Activated T-helper 17 cell treated with anti-CD3 and anti-CD28 coated beads, Interleukin-2, amount 50 U/mL, for 72 hours (primary cell): ENCODE measurements around the gene SMAD4. TPM values are rescaled to one million over a fixed set of nuclear protein-coding genes. Genes with fewer than 3 reads are reported as not detected.

ENCODE experiments used
- ATAC-seq: fragments of 150-1000 bp; cut with Tn5 transposase; replicated peaks from 2 replicates; pipeline ENCODE4 v1.10.0; 2021; ENCODE audit warnings: mild to moderate bottlenecking, moderate library complexity
- H3K27ac Mint-ChIP-seq: one replicate; pipeline ENCODE4 v1.8.0; 2022; ENCODE audit warnings: mixed read lengths
- H3K27me3 Mint-ChIP-seq: one replicate; pipeline ENCODE4 v1.8.0; 2022; ENCODE audit warnings: mixed read lengths
- H3K36me3 Mint-ChIP-seq: one replicate; pipeline ENCODE4 v1.8.0; 2022; ENCODE audit warnings: low read depth, mild to moderate bottlenecking, mixed read lengths
- H3K4me1 Mint-ChIP-seq: one replicate; pipeline ENCODE4 v1.8.0; 2022; ENCODE audit warnings: mixed read lengths
- H3K4me3 Mint-ChIP-seq: one replicate; pipeline ENCODE4 v1.8.0; 2022; ENCODE audit warnings: mild to moderate bottlenecking, mixed read lengths
- H3K9me3 Mint-ChIP-seq: one replicate; pipeline ENCODE4 v1.8.0; 2022; ENCODE audit warnings: mixed read lengths
- total RNA-seq, 2 donors: library from RNA; stranded (reverse); gene quantifications; one replicate each; pipeline ENCODE4 v1.2.3, GENCODE V29; 2022

SMAD4 gene
- total RNA-seq, 2 donors from 2014 or later: 74.5 to 92.3 TPM

DNA sequence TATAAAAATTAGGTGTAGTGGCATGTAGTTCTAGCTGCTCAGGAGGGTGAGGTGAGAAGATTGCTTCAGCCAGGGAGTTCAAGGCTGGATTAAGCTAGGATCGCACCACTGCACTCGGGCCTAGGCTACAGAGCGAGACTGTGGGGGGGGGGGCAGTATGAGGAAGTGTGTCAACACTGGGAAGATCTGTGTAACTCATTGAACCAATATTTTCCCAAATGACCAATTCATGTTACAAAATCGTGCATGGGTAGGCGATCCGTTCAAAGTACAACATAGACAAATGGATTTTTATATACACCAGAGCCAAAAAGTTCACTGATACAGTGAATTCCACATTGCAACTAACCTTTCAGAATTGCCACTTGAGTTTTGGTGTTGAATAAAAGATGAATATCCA is 8.1 kb downstream of the SMAD4 start:
- no peak for ATAC-seq
- Mint-ChIP-seq H3K4me1 (peaks cover 58% of the 10 kb centered on the region), H3K27ac (peak overlapping the region; percentile 59), H3K9me3 (no peaks in the 10 kb centered on the region), H3K27me3 (no peaks in the 10 kb centered on the region), H3K4me3 (peak overlapping the region; percentile 29), H3K36me3 (peaks cover 36% of the 10 kb centered on the region)

DNA sequence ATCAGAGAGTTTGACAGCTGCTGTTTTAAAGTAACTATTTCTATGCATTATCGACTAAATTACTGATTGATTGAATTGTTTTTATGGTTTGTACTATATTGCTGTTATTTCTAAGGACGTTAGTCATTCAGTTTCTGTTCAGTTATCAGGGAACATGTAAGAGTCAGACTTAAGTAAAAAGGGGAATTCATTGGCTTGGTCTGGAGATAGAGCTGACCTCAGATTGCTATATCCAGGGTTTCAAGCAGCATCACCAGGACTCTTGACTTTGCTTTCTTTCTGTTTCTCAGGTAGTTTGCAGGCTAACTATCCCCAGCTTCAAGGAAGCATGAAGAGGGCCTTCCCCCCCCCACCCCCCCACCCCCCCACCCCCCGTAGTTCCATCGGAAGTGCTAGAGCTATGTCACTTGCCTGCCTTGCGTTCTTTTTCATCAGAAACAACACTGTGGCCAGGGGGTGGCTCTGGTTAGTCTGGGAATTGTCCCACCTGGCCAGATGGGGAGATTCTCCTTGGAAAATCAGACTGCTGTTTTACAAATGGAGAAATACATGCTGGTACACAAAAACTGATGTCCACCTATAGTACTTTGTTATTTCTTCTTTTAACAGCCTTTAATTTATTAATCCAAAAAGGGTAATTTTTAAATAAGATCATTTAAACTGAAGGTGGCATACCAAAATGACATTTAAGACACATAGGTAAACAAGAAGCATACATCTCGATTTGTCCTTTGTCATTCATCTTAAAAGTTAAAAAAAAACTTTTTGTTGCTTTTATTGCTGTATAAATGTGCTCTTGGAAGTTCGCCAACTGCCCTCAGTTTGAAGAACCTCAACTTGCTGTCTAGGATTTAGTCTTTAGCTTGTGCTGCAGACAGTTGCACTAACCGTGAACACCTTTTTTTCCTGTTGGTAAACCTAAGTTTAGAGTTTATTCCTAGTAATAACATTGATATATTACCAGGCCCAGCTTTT is 9.4 kb downstream of the SMAD4 start:
- Mint-ChIP-seq H3K27me3 (no peaks in the 10 kb centered on the region), H3K27ac (peak overlapping the region; percentile 36), H3K9me3 (no peaks in the 10 kb centered on the region), H3K4me3 (peak overlapping the region; percentile 29), H3K36me3 (peaks cover 27% of the 10 kb centered on the region), H3K4me1 (peaks cover 62% of the 10 kb centered on the region)
- ATAC-seq: peak; percentile 95

DNA sequence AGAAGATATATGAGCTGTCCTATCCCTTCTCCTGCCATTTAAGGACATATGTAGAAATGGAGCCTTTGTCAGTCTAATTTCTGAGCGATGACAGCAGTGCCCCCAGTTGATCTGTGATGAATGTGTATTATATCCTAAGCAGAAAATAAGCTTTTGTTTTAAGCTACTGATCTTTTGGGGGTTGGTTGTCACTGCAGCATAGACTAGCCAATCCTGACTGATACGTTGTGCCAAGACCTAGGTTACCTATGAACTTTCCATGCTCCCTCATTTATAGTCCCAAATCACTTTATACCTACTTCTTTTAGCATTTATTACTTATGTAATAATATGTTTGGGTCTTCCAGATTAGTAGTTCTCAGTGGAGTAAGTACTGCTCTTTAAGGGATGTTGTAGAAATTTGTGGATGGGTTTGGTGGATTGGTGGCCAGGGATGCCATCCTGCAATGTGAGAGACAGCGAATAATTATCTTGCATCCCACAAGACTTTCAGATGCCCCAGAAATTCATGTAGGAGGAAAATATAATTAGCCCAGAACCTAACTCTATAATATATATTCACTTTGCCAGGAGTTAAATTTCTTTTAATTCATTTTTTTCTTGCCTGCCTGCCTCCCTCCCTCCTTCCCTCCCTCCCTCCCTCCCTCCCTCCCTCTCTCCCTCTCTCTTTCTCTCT is 11.8 kb downstream of the SMAD4 start:
- H3K27me3 Mint-ChIP-seq: no peaks in the 10 kb centered on the region
- ATAC-seq: no peak

DNA sequence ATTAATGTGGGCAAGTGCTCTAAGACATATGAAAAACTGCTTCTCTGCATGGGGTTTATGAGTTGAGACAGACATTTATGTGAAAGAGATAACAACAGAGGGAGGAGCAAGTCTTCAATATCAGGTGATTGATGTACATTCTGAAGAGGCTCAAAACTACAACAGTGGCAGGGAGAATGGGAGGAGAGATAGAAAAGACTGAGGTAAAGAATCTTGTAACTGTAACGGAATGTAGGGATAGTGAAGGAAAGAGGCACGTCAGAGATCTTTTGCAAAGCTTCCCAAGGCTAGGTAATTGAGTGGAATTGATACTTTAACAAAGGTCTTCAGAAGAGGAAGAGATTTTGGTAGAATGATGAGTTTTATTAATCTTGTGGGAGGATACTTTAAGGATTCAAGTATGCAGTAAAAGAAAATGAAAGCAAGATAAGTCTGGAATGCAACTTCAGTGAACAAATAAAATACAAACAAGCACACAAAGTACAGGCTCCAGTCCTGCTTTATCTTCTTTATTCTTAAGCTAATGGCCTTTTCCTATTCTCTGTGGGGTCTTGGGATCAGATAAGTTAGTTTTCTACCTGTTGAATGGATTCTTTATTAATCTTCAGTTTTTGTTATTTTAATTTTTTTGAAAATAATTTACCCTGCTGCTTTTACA is 15.0 kb downstream of the SMAD4 start:
- ATAC-seq: no peak
- Mint-ChIP-seq H3K4me3 (peak overlapping the region; percentile 28), H3K27me3 (no peaks in the 10 kb centered on the region), H3K4me1 (peaks cover 34% of the 10 kb centered on the region), H3K27ac (peak overlapping the region; percentile 24), H3K9me3 (no peaks in the 10 kb centered on the region), H3K36me3 (peaks cover 40% of the 10 kb centered on the region)

More for the DNA sequence above, 11.8 kb downstream of the SMAD4 start:
- Mint-ChIP-seq H3K4me1 (peaks cover 54% of the 10 kb centered on the region), H3K27ac (peak overlapping the region; percentile 7), H3K4me3 (no peak overlapping the region), H3K9me3 (no peaks in the 10 kb centered on the region), H3K36me3 (peaks cover 15% of the 10 kb centered on the region)

DNA sequence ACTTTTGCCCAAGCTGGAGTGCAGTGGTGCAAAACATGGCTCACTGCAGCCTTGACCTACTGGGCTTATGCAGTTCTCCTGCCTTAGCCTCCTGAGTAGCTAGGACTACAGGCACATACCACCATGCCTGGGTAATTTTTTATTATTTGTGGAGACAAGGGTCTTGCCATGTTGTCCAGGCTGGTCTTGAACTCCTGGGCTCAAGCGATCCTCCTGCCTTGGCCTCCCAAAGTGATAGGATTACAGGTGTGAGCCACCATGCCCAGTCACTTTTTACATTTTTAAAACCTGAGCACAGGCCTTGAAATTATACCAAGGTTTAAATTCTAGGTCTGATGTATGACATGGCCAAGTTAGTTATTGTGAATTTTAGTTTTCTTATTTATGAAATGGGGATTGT is 18.2 kb downstream of the SMAD4 start:
- peaks cover 58% of the 10 kb centered on the region for H3K36me3 Mint-ChIP-seq
- no peak overlapping the region for H3K4me3 Mint-ChIP-seq
- H3K4me1 Mint-ChIP-seq: peaks cover 24% of the 10 kb centered on the region
- H3K27me3 Mint-ChIP-seq: no peaks in the 10 kb centered on the region
- ATAC-seq: no peak
- no peak overlapping the region for H3K27ac Mint-ChIP-seq
- H3K9me3 Mint-ChIP-seq: no peaks in the 10 kb centered on the region

DNA sequence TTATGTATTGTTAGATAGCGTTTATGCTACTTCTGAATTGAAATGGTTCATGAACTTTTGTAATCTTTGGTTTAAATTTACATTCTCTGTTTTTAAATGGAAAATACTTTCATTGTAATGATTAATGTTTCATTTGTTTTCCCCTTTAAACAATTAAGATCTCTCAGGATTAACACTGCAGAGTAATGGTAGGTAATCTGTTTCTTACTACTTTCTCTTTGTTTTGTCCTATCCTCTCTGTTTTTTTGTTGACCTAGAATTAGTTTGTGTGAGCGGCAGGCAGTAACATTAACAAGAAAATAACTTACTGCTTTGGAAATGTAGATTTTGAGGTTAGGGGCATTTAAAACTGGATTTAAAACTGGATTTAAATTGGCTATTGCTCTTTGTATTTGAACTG is 19.1 kb downstream of the SMAD4 start:
- Mint-ChIP-seq H3K4me1 (peaks cover 24% of the 10 kb centered on the region), H3K4me3 (no peak overlapping the region), H3K36me3 (peaks cover 65% of the 10 kb centered on the region), H3K27me3 (no peaks in the 10 kb centered on the region), H3K27ac (peak overlapping the region; percentile 28), H3K9me3 (no peaks in the 10 kb centered on the region)
- no peak for ATAC-seq

DNA sequence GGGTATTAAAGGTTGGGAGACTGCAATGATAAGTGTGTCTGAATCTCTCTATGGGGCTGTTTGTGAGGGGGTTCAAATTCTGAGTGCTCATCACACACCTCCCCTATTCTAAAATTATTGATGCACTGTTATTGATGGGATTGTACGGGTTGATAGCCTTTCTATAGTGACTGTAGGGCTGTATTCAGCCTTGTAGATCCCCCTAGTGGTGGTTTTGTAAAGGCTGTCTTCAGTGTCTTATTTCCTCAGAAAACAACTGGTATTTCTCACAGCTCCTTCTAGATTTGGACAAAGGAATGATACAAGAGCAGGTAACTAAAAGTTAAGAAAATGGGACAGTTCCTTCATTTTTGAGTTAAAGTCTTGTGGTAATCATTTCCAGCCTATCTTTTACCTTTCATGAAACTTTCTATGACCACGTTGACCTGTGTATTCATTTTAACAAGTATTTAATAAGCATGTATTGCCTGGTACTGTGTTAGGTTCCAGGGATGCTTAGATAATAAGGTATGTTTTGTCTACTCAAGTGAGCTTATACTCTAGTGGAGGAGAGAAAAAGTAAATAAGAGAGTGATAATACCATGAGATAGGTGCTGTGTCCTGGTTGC is 21.2 kb downstream of the SMAD4 start:
- Mint-ChIP-seq H3K27ac (peak overlapping the region; percentile 42), H3K4me1 (peaks cover 16% of the 10 kb centered on the region), H3K4me3 (no peak overlapping the region), H3K36me3 (peaks cover 78% of the 10 kb centered on the region), H3K27me3 (no peaks in the 10 kb centered on the region), H3K9me3 (no peaks in the 10 kb centered on the region)
- ATAC-seq: peak; percentile 80

DNA sequence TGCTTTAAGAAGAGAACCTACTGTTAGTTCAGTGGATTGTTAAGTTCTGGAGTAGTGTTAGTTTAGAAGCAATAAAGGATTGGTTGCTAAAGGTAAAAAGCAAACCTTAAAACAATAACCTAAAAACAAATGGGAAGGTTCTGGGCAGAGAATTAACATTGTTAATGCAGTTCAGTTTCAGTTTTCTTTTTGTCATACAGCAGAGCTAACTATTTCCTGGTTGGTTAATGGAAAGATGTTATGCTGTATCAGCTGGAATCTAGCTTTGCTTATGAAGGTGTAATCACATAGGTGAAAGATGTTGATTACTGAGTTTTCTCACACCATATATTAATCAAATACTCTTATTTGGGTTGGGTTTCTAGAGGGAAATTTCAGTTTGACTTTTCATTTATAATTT is 23.8 kb downstream of the SMAD4 start:
- H3K4me3 Mint-ChIP-seq: peak overlapping the region; percentile 52
- H3K9me3 Mint-ChIP-seq: no peaks in the 10 kb centered on the region
- peak overlapping the region; percentile 83 for H3K27ac Mint-ChIP-seq
- ATAC-seq: peak; percentile 68
- peaks cover 83% of the 10 kb centered on the region for H3K36me3 Mint-ChIP-seq
- peaks cover 20% of the 10 kb centered on the region for H3K4me1 Mint-ChIP-seq
- no peaks in the 10 kb centered on the region for H3K27me3 Mint-ChIP-seq

DNA sequence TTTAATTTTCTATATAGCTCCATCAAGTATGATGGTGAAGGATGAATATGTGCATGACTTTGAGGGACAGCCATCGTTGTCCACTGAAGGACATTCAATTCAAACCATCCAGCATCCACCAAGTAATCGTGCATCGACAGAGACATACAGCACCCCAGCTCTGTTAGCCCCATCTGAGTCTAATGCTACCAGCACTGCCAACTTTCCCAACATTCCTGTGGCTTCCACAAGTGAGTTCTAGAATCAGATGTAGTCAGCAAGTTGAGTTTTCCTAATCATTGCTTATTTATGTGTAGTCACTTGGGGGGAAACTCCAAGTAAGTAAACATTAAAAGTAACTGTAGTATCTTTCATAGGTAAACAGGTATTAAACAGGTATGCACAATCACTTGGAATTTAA is 24.8 kb downstream of the SMAD4 start:
- ATAC-seq: no peak
- H3K27ac Mint-ChIP-seq: no peak overlapping the region
- peaks cover 20% of the 10 kb centered on the region for H3K4me1 Mint-ChIP-seq
- peaks cover 85% of the 10 kb centered on the region for H3K36me3 Mint-ChIP-seq
- H3K4me3 Mint-ChIP-seq: no peak overlapping the region
- no peaks in the 10 kb centered on the region for H3K27me3 Mint-ChIP-seq
- H3K9me3 Mint-ChIP-seq: no peaks in the 10 kb centered on the region

DNA sequence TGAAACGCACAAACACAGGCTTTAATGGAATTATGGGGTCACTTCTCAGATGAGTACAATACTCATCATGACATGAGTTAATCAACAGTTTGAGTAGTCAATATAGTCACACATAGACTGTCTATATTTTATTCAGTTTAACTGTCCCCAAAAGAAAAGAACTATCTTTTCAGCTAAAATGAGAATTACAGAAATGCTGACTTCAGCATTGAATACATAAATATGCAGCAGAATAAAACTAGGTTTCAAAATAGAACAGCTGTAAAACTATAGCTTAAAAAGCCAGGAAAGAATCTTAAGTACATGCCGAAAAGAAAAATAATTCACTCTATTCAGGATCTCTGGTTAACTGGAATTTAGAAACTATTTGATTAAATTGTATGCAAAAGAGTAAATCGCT is 30.0 kb downstream of the SMAD4 start:
- ATAC-seq: no peak
- H3K9me3 Mint-ChIP-seq: no peaks in the 10 kb centered on the region
- no peak overlapping the region for H3K4me3 Mint-ChIP-seq
- H3K4me1 Mint-ChIP-seq: peaks cover 10% of the 10 kb centered on the region
- peaks cover 96% of the 10 kb centered on the region for H3K36me3 Mint-ChIP-seq
- no peak overlapping the region for H3K27ac Mint-ChIP-seq
- H3K27me3 Mint-ChIP-seq: no peaks in the 10 kb centered on the region

DNA sequence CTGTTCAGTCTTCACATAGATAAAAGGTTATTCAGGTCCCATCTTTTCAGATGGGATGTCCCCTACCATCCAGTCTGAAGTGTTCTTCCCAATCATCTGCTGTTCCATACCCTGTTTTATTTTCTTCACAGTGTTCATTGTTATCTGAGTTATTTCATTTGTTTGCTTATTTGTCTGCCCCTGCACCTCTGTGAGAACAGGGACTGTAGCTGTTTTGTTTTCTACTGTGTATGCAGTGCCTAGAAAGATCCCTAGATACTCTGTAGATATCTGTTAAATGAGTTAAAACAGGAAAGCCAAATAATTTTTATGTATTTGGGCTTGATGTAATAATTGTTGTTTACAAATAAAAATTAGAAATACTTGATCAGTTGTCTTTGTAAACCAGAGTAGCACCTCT is 34.2 kb downstream of the SMAD4 start:
- Mint-ChIP-seq H3K9me3 (no peaks in the 10 kb centered on the region), H3K27ac (no peak overlapping the region), H3K4me1 (peaks cover 5% of the 10 kb centered on the region), H3K27me3 (no peaks in the 10 kb centered on the region), H3K36me3 (peaks cover 97% of the 10 kb centered on the region), H3K4me3 (no peak overlapping the region)
- no peak for ATAC-seq

DNA sequence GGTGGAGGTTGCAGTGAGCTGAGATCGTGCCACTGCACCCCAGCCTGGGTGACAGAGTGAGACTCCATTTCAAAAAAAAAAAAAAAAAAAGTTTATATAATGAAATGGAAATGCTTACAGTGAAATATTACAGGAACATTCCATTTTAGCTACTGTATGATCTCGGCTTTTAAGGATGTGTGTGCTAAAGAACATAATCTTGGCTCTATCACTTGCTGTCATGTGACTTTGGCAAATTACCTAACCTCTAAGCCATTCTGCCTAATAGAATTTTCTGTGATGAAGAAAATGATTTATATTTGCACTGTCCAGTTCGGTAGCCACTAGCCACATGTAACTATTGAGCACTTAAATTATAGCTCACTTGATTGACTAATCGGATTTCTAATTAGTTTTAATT is 36.3 kb downstream of the SMAD4 start:
- no peak for ATAC-seq
- Mint-ChIP-seq H3K4me3 (no peak overlapping the region), H3K9me3 (no peaks in the 10 kb centered on the region), H3K27me3 (no peaks in the 10 kb centered on the region), H3K36me3 (peaks cover 99% of the 10 kb centered on the region), H3K4me1 (peaks cover 19% of the 10 kb centered on the region), H3K27ac (no peak overlapping the region)

DNA sequence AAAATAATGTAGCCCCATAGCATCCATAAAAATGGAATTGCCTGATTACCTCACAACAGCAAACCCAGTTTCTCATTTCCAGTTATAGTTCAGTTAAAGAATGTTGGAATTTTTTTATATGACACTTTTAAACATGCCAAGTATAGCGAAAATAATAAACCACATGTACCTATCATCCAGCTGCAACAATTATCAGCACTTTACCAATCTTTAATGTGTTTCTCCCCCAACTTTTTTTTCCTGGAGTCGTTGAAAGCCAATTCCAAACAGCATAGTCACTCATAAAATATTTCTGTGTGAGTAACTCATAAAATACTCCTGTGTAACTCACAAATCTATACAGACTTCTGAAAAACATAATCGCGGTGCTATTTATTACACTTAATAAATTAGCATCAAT is 38.1 kb downstream of the SMAD4 start:
- no peak for ATAC-seq
- Mint-ChIP-seq H3K36me3 (peaks cover 99% of the 10 kb centered on the region), H3K27me3 (no peaks in the 10 kb centered on the region), H3K9me3 (no peaks in the 10 kb centered on the region), H3K4me3 (no peak overlapping the region), H3K27ac (no peak overlapping the region), H3K4me1 (peaks cover 19% of the 10 kb centered on the region)

DNA sequence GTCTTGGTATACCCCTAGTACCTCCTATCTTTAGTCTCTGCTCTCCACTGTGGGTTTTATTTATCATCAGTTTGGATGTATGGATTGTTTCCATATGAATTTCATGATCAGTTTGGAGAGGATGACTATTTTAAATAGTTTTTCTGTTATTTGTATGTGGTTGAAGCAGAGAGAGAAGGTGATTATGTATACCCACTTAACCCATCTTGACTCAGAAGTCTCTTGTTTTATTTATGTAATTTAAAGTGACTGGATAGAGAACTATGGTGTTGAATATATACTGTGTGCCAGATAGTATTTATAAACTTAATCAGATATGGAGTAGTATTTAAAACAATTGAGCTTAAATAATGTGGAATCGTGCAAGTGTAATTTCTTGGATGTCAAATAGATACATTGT is 39.9 kb downstream of the SMAD4 start:
- peaks cover 97% of the 10 kb centered on the region for H3K36me3 Mint-ChIP-seq
- no peaks in the 10 kb centered on the region for H3K9me3 Mint-ChIP-seq
- peak overlapping the region; percentile 3 for H3K27ac Mint-ChIP-seq
- peak; percentile 41 for ATAC-seq
- H3K4me1 Mint-ChIP-seq: peaks cover 23% of the 10 kb centered on the region
- no peak overlapping the region for H3K4me3 Mint-ChIP-seq
- H3K27me3 Mint-ChIP-seq: no peaks in the 10 kb centered on the region
